Testis (tissue), 3 donors: ENCODE measurements around the gene CDK16. TPM values are rescaled to one million over a fixed set of nuclear protein-coding genes. Genes with fewer than 3 reads are reported as not detected.

ENCODE experiments used
- DNase-seq: peaks from one replicate; pipeline ENCODE4 v3.0.0-alpha.2; 2019
- H3K27ac ChIP-seq, 2 donors: fragments of 200-600 bp; sonication (generic); one replicate each; pipeline ENCODE4 v1.5.1; 2019
- H3K27me3 ChIP-seq: fragments of 200-600 bp; sonication (generic); one replicate; pipeline ENCODE4 v1.5.1; 2019
- H3K36me3 ChIP-seq: fragments of 200-600 bp; sonication (generic); one replicate; pipeline ENCODE4 v1.5.1; 2017; ENCODE audit warnings: low read depth; ENCODE audit errors: missing control alignments
- H3K4me1 ChIP-seq: fragments of 200-600 bp; sonication (generic); one replicate; pipeline ENCODE4 v1.5.1; 2019
- H3K4me3 ChIP-seq, 2 donors: fragments of 200-600 bp; sonication (generic); one replicate each; pipeline ENCODE4 v1.5.1; 2017 to 2019
- H3K9me3 ChIP-seq: fragments of 200-600 bp; sonication (generic); one replicate; pipeline ENCODE4 v1.5.1; 2017
- POLR2A ChIP-seq: fragments of 450-650 bp; IDR thresholded peaks from one replicate; pipeline ENCODE4 v1.6.1; 2017; ENCODE audit warnings: antibody characterized with exemption, mild to moderate bottlenecking, moderate library complexity
- WGBS, 2 donors: methylation state at CpG; one replicate each; pipeline ENCODE4 v1.1.5; 2018; 5-methylcytosine and 5-hydroxymethylcytosine counted together
- intact Hi-C: fragments of 100-400 bp; cut with DNase I; formaldehyde crosslinking; loops from one replicate; pipeline ENCODE4 v1.15.1; 2023; ENCODE audit warnings: low total_unique reads
- polyA plus RNA-seq: library from polyadenylated mRNA; stranded (reverse); fragments of 350-450 nt; fragmentation: Illumina TruSeq; extraction: RNeasy Lipid Tissue Mini Kit (QIAGEN cat#74804); gene quantifications from one replicate; pipeline ENCODE4 v1.2.3, GENCODE V29; 2014; ENCODE audit warnings: low read depth, low replicate concordance; ENCODE audit not compliant: insufficient read depth
- total RNA-seq, 2 donors: library from RNA; depleted of rRNA; stranded (reverse); fragments of >200 nt; gene quantifications; one replicate each; pipeline ENCODE4 v1.2.3, GENCODE V29; 2016
- TF ChIP-seq, protein P1 (sequence below), 3 experiments: fragments of 450-650 bp in 2 of 3; fragments of 200-600 bp in 1 of 3; sonication (generic) in 1 of 3; IDR thresholded peaks; one replicate each; pipeline ENCODE4 v1.5.1; 2016 to 2019; ENCODE audit warnings: antibody characterized with exemption in 3 of 3, mild to moderate bottlenecking in 2 of 3, moderate library complexity in 1 of 3

CDK16 gene
- total and polyA plus RNA-seq, 3 donors from 2014 or later: 122 to 245 (median 195) TPM

DNA sequence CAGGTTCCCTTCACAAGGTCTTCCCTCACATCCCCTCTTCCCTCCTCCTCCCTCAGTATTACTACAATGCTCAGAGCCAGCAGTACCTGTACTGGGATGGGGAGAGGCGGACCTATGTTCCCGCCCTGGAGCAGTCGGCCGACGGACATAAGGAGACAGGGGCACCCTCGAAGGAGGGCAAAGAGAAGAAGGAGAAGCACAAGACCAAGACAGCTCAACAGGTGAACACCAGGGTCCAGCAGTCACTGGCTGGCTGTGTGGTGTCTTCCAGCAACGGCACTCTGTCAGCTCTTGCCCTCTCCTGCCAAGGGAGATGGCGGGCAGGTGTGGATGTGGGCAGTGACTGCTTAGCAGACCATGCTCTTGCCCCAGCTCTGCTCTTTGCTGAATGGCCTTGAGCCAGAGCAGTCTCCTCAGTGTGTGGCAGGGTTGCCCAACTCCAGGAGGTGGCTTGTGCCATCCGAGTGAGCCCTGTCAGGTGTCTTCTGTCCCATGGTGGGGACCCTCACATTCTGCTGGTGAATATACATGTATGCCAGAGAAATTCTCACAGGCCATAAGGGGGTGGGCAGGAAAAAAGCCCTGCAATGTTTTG, 36.3 kb upstream of the CDK16 start:
- TF ChIP-seq, protein P1, sequence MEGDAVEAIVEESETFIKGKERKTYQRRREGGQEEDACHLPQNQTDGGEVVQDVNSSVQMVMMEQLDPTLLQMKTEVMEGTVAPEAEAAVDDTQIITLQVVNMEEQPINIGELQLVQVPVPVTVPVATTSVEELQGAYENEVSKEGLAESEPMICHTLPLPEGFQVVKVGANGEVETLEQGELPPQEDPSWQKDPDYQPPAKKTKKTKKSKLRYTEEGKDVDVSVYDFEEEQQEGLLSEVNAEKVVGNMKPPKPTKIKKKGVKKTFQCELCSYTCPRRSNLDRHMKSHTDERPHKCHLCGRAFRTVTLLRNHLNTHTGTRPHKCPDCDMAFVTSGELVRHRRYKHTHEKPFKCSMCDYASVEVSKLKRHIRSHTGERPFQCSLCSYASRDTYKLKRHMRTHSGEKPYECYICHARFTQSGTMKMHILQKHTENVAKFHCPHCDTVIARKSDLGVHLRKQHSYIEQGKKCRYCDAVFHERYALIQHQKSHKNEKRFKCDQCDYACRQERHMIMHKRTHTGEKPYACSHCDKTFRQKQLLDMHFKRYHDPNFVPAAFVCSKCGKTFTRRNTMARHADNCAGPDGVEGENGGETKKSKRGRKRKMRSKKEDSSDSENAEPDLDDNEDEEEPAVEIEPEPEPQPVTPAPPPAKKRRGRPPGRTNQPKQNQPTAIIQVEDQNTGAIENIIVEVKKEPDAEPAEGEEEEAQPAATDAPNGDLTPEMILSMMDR (IDR thresholded peaks at IDR 0.05): no peak
- no peak for TF ChIP-seq POLR2A
- peaks cover 6% of the 10 kb centered on the region for H3K4me1 ChIP-seq
- no peak for DNase-seq
- no peaks in the 10 kb centered on the region for H3K36me3 ChIP-seq
- no peak overlapping the region for H3K4me3 ChIP-seq
- H3K9me3 ChIP-seq: no peaks in the 10 kb centered on the region
- H3K27ac ChIP-seq: no peak overlapping the region
- intact Hi-C loops: no loop called here
- 75 to 88% methylated on average over 3 to 9 of the region's 9 CpGs for WGBS, 2 donors
- no peaks in the 10 kb centered on the region for H3K27me3 ChIP-seq

DNA sequence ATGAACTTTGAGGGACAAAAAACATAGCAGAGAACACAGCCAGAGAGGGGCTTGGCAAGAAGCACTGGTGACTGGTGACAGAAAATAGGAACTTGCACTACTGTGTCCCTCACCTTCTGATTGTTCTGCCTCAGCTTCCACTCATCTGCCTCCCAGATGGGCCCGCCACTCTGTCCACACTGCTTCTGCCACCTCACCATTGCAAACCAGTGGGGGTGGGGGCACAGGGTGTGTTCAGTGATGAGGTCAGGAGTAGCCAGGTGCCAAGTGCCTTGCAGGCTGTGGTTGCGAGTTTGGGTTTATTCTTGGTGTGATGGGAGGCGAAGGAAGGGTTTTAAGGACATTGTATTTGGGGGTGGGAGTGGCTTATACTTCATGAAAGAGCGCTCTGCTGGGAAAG, 34.0 kb upstream of the CDK16 start:
- intact Hi-C loops: no loop called here
- H3K4me3 ChIP-seq: no peak overlapping the region
- H3K27me3 ChIP-seq: no peaks in the 10 kb centered on the region
- no peak overlapping the region for H3K27ac ChIP-seq
- DNase-seq: no peak
- no peaks in the 10 kb centered on the region for H3K9me3 ChIP-seq
- TF ChIP-seq, protein P1 (IDR thresholded peaks at IDR 0.05): no peak
- no peak for TF ChIP-seq POLR2A
- H3K4me1 ChIP-seq: no peaks in the 10 kb centered on the region
- WGBS, 2 donors: 84 to 96% methylated on average over 3 to 4 of the region's 4 CpGs
- H3K36me3 ChIP-seq: no peaks in the 10 kb centered on the region

DNA sequence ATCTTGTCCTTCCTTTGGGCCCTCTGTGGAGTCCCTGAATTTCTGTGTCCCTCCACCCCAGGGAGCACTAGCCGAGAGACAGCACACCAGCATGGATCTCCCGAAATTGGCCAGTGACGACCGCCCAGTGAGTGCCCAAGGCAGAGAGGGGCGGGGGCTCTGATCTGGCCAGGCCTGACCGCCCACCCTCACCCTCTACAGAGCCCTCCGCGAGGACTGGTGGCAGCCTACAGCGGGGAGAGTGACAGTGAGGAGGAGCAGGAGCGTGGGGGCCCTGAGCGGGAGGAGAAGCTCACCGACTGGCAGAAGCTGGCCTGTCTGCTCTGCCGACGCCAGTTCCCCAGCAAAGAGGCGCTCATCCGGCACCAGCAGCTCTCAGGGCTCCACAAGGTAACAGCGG, 33.2 kb upstream of the CDK16 start:
- no peaks in the 10 kb centered on the region for H3K27me3 ChIP-seq
- intact Hi-C loops: no loop called here
- no peak overlapping the region for H3K27ac ChIP-seq
- no peak for TF ChIP-seq POLR2A
- TF ChIP-seq, protein P1 (IDR thresholded peaks at IDR 0.05): no peak
- H3K4me3 ChIP-seq: no peak overlapping the region
- WGBS, 2 donors: 91% methylated on average over 15 of the region's 17 CpGs; no CpG with 5 or more reads in 1 of the 2 donors
- no peaks in the 10 kb centered on the region for H3K4me1 ChIP-seq
- no peaks in the 10 kb centered on the region for H3K9me3 ChIP-seq
- DNase-seq: no peak
- H3K36me3 ChIP-seq: no peaks in the 10 kb centered on the region

DNA sequence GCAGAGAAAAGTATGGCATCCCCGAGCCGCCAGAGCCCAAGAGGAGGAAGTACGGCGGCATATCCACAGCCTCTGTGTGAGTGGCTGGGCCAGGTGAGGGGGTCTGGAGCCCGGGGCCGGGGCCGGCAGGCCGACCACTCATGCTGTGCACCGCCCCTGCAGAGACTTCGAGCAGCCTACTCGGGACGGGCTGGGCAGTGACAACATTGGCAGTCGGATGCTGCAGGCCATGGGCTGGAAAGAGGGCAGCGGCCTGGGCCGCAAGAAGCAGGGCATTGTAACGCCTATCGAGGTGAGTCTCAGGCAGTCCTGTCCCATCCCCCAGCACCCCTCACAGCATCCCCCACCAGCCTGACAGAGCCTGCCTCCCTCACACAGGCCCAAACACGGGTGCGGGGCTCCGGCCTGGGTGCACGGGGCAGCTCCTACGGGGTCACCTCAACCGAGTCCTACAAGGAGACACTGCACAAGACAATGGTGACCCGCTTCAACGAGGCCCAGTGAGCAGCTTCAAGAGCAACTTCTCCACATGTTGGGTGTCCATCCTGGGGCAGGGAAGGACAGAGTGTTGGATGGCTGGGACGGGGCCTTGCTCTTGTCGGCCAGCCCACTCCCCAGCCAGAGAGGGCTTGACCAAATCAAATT, 32.3 kb upstream of the CDK16 start:
- TF ChIP-seq POLR2A: no peak
- TF ChIP-seq, protein P1 (IDR thresholded peaks at IDR 0.05): no peak
- intact Hi-C loops: no loop called here
- H3K27me3 ChIP-seq: no peaks in the 10 kb centered on the region
- no peak overlapping the region for H3K27ac ChIP-seq
- H3K36me3 ChIP-seq: no peaks in the 10 kb centered on the region
- H3K4me3 ChIP-seq: no peak overlapping the region
- no peak for DNase-seq
- H3K9me3 ChIP-seq: no peaks in the 10 kb centered on the region
- H3K4me1 ChIP-seq: no peaks in the 10 kb centered on the region
- WGBS, 2 donors: 90% methylated on average over 24 of the region's 27 CpGs; no CpG with 5 or more reads in 1 of the 2 donors
